Astrocyte of the cerebellum (primary cell): Measurements from ENCODE around the gene AGPAT3.

Experiments
- DNase-seq: peaks from one replicate; pipeline ENCODE4 v3.0.0-alpha.2; 2011; ENCODE audit warnings: low read depth
- H3K4me3 ChIP-seq: 2 replicates; pipeline ENCODE4 v1.5.1; 2011; ENCODE audit warnings: mild to moderate bottlenecking, low read depth, low read length, moderate library complexity
- in situ Hi-C: cut with HindIII; loops from 2 replicates; pipeline ENCODE4 v1.10.0; 2017; ENCODE audit warnings: low sequenced_read_pairs
- TF ChIP-seq, protein P1 (sequence below): IDR thresholded peaks from 2 replicates; pipeline ENCODE4 v1.5.1; 2012; ENCODE audit warnings: low read length, low read depth, moderate library complexity, mild to moderate bottlenecking; ENCODE audit errors: missing control alignments

The AGPAT3 gene

DNA sequence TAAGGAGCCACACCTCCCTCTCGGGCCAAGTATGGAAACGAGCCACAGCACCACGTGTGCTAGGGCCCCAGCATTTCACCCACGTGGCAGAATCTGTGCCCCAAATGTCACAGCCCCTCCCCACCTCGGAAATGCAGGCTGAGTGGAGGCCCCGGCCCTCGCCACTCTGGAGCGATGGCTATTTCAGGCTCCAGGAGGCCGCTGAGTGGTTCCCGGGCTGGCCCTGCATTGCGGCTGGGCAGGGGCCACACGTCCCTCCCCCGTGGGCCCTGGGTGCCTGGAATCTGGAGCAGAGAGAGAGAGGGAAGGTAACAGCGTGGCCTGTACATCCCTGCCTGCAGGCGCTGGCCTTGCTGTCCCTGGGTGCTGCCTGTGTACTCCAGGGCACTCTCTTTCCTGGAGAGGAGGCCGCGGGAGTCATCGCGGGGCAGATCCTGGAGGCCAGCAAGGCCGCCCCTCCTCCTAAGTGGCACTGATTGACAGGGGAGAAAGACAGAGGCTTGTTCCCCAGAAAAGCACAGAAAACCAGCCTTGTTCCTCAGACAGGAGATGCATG, 79.1 kb downstream of the AGPAT3 start:
- in situ Hi-C loops = loop anchor here (5.0 kb wide), 1 partner anchor 37 kb away; no protein-coding TSS in a partner anchor
- no peak overlapping the region for H3K4me3 ChIP-seq
- TF ChIP-seq, protein P1, sequence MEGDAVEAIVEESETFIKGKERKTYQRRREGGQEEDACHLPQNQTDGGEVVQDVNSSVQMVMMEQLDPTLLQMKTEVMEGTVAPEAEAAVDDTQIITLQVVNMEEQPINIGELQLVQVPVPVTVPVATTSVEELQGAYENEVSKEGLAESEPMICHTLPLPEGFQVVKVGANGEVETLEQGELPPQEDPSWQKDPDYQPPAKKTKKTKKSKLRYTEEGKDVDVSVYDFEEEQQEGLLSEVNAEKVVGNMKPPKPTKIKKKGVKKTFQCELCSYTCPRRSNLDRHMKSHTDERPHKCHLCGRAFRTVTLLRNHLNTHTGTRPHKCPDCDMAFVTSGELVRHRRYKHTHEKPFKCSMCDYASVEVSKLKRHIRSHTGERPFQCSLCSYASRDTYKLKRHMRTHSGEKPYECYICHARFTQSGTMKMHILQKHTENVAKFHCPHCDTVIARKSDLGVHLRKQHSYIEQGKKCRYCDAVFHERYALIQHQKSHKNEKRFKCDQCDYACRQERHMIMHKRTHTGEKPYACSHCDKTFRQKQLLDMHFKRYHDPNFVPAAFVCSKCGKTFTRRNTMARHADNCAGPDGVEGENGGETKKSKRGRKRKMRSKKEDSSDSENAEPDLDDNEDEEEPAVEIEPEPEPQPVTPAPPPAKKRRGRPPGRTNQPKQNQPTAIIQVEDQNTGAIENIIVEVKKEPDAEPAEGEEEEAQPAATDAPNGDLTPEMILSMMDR = no peak
- no peak for DNase-seq

DNA sequence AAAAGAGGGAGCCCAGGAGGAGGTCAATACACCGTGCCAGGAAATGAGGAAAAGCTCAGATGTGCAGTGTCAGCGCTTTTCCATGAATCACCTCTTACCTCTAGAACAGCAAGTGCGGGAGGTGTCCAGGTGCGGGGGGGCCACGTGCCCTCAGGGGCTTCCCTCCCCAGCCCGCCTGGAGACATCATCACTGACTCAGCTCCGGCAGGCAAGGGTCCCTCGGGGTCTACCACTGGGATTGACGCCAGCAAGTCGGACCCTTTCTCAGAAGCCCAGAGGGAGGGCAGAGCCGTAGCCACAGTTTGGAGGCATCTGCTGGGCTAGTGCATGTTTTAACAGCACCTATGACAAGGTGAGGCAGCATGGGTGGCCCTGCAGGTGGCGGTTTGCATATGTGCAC, 79.7 kb downstream of the AGPAT3 start:
- in situ Hi-C loops = loop anchor here (5.0 kb wide), 1 partner anchor 37 kb away; no protein-coding TSS in a partner anchor
- TF ChIP-seq, protein P1 = no peak
- no peak for DNase-seq
- no peak overlapping the region for H3K4me3 ChIP-seq

DNA sequence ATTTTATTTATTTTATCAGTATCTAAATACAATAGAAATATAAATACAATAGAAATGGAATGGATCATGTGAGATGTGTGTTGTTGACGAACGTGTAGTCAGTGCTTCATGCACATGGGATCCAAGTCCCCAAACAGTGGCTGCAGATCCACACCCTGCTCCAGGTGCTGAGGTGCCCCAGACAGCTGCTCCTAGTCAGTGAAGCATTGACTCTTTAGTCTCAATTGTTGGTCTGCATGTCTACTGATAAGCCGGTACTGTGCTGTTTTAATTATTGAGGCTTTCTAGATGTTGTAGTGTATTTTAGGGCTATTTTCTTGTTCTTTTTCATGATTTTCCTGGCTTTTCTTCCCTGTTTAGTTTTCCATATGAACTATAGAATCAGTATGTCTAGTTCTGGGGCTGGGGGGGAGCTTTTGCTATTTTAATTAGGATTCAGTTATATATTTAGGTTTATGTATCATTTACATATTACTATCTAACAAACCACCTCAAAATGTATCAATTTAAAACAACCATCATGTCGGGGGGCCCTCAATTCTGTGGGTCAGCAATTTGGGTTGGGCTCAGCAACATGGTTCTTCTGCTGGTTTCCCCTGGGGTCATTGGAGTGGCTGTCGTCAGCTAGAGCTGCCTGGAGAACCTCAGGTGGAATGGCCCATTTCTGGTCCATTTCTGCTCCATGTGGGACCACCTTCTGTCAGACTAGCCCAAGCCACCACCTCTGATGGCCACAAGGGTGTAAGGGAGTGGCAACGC, 83.9 kb downstream of the AGPAT3 start:
- in situ Hi-C loops = no loop called here
- TF ChIP-seq, protein P1 = no peak
- no peak for DNase-seq
- H3K4me3 ChIP-seq = no peak overlapping the region

DNA sequence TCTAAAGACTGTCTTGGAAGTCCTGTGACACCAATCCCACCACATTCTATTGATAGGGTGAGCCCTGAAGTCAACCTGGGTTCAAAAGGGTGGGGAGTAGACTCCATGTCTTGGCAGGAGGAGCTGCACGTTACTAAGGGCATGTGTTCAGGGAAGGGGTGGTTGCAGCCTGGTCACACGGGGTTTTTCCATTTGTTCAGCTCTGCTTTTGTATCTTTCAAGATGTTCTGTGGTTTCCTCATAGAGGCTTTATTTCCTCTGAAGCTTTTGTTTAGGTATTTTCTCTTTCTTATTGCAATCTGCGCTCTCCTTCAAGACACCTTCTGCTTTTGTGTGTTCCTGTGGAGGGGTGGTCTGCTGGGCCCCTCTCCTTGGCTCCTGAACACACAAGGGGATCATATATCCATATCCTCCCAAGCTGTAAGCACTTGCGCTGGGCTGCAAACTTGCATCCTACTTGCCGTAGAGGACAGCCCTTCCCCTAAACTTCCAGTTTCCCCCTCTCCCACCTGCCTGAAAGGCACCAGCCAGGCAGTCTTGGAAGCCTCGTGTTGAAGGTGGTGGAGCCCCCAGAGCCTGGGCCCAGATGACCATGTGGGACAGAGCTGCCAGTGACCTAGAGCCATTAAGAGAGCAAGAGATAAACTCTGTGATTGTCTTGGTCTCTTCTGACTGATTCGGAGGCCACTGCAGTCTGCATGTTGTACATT, 84.6 kb downstream of the AGPAT3 start:
- DNase-seq = no peak
- H3K4me3 ChIP-seq = no peak overlapping the region
- in situ Hi-C loops = no loop called here
- TF ChIP-seq, protein P1 = no peak

DNA sequence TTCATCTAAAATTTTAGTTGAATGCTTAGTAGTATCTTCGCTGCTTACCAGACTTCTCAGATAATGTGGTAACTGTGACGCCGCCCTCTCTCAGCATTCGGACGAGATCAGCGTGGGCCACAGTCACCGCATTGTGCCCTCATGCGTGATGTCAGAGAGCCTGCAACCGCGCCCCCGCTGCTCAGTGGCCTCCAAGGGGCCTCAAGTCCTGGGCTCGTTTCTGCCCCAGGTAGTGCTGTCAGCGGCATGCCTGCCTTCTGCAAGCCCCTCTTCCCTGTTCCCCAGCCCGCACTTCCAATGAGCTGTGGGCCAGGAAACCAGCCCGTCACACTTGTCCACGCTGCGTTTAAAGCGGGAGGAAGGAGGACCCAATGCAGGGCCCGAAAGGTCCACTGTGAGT, 85.5 kb downstream of the AGPAT3 start:
- TF ChIP-seq, protein P1 = no peak
- in situ Hi-C loops = no loop called here
- H3K4me3 ChIP-seq = no peak overlapping the region
- DNase-seq = no peak

DNA sequence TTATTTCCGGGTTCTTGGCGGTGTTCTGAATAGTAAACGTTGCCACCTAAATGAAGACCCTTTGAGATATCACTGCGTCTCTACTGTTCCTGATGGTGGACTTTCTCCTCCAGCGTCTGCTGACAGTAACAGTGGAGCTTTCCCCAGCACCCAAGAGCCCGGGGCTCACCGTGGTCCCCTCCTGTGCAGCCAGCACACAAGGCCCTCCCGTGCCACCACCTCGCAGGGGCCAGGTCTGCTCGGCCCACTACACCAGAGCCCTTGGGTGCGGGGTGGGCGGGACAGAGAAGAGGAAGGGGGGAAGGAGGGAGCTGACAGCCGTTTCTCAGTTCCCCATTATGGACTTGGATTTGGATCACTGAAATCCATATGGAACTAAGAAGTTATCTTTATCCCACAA, 85.9 kb downstream of the AGPAT3 start:
- H3K4me3 ChIP-seq = no peak overlapping the region
- TF ChIP-seq, protein P1 = no peak
- DNase-seq = no peak
- in situ Hi-C loops = no loop called here
